T47D (cell line): ENCODE data around the gene SCN3B.
A peak's percentile ranks its signal among the peaks of the same experiment; 100 is the strongest.

ENCODE experiments used
- DNase-seq, 2 experiments: peaks; one replicate each; pipeline versions ENCODE4 v3.0.0 to v3.0.0-alpha.2; 2011 to 2012; ENCODE audit warnings: low read depth in 1 of 2, low spot score in 1 of 2
- JUND ChIP-seq: IDR thresholded peaks from 2 replicates; pipeline ENCODE4 v1.6.1; 2012; ENCODE audit warnings: low read depth
- in situ Hi-C: cut with HindIII; loops from 2 replicates; pipeline ENCODE4 v1.10.0; 2016; ENCODE audit warnings: low sequenced_read_pairs, low pct_unique_long_range_greater_than_20kb

The SCN3B gene

DNA sequence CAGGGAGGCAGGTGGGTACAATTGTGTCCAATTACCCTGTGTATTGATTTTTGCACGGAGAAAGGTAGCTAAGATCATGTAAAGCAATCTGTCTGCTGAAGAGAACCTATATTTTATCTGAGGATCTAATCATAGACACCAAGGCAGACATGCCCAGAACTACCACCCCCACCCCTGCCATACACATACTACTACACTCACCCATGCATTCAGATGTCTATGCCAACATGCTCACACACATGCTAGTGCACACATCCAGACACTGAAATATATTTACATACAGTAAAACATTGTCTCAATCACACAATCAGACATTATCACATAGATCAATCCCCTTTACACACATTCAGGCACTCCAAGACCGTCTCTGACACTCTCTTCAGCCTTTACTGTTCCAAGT, 1.8 kb downstream of the SCN3B start:
- TF ChIP-seq JUND, result no peak
- in situ Hi-C loops, result no loop called here
- DNase-seq, result no peak

DNA sequence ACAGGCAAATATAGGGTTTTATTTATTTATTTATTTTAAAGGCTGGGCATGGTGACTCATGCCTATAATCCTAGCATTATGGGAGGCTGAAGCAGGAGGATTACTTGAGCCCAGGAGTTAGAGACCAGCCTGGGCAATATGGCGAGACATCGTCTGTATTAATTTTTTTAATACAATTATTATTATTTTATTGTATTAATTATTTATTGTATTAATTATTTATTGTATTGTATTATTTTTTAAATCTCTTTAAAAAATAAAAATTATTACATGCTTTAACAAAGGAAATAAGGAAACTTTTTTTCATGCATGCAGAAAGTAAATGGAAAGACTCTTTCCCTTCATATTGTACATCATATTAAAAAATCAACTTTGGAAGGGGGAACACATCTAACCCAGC, 3.5 kb downstream of the SCN3B start:
- in situ Hi-C loops, result no loop called here
- TF ChIP-seq JUND, result no peak
- DNase-seq, result no peak

DNA sequence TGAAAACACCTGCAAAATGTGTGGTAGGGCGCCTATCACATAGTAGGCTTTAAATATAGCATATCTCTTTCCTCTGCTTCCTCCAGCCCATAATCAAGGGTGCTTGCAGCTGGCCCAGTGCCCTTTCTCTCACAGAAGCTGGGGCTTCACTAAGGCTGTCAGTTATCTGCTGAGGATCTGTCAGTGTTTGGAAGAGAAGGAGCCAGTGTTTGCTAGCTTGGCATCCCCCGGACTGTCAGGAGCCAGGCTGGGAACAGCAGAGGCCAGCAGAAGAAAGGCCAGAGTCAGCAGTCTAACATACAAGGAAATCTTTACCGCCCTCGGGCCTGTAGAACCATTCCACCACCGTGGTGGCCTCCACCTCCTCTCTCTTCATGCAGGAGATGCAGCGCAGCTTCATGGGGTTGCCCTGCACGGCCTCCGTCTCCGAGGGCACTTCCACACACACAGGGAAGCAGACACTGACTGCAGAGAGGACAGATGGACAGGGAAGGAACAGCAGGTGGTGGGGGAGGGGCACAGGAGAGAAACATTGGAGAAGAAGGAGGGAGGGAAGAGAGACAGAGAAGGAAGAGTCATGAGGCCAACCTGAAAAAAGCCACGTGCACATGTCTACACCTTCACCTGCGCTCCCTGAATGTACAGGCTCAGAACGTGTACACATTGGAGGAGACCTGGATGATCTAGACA, 9.0 kb downstream of the SCN3B start:
- in situ Hi-C loops, result no loop called here
- no peak for DNase-seq
- TF ChIP-seq JUND, result no peak

DNA sequence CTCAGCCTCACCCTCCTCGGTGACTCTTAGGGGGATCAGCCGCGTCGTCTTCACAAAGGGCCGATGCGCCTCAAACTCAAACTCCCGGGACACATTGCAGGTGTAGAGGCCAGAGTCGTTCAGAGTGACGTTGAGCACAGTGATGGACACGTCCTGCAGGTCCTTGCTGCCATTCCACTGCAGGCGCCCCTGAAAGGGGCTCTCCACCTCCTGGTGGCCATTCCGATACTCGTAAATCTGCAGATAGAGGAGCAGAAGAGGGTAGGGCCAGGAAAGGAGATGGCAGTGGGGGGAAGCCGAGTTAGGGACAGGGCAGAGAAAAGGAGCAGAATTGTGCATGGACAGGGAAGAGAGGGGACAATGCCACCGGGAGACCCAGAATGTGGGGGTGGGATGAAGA, 12.0 kb downstream of the SCN3B start:
- no peak for TF ChIP-seq JUND
- in situ Hi-C loops, result no loop called here
- DNase-seq, result no peak

DNA sequence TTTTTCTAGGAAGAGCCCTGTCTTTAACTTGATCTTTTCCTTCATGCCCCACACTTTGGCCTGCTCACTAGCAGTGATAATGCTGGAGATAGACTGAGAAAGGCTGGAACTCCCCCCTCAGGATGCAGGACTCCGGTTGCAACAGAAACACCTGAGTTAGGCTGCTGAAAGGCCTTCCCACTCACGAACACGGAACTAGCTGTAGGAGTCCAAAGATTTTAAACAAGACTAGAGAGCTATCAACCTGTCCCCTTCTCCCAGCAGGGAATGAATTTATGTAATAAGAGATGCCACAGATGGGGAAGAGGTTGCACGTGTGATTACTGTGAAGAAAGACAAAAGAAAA, 13.0 kb downstream of the SCN3B start:
- no peak for DNase-seq
- in situ Hi-C loops, result no loop called here

DNA sequence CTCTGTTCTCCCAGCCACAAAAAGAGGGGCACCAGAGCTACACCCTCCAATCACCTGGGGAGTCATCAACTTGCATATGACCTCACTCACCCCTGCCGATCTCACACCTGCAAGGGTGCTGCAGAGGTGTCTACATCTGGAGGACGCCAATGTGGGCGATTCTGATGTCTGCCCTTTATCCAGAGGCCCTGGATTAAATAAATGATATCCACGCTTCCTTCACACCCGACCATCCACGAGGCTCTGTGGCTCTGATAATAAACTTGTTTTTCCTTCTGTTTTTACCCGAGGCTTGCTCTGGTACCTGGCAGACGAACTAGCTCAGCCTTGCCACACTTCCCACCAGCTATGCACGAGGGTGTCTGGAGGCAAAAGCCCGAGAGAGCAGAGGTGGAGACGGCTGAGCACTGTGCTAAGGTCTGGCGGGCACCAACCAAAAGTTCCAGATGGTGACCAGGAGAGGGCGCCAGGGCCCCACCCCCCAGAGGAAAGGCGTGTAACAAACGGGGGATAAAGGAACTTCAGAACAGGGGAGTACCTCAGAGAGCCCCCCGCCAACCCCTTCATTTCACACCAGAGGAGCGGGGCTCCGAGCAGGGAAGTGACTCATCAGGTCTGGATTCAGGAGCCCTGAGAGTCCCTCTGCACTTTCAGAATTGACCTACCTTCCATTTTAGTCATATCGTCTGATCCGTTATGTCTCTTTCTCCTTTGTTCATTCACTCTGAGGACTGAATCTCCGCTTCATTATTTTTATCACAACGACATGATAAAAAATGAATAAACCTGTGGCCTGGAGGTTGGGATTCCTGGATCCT, 13.5 kb downstream of the SCN3B start:
- in situ Hi-C loops, result no loop called here

More for the DNA sequence above, 13.0 kb downstream of the SCN3B start:
- TF ChIP-seq JUND, result no peak

DNA sequence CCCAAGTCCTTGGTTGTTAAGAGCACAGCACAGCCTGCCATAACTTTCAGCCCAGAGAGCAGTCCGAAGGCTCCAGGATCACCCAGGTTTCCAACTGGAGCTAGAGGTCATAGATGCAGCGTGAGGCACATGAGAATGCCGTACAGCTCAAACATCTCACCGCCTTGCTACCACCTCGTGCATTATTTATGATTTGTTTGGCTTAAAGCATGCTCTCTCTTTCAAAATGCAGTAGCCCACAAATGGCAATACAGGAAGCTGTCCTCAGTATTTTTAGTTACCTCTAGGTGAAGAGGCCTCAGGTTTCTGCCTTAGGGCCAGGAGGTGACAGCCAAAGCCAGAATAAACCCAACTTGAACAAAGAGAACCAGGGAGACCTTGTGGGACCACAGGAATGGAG, 14.4 kb downstream of the SCN3B start:
- TF ChIP-seq JUND, result no peak
- no peak for DNase-seq
- in situ Hi-C loops, result no loop called here

More for the DNA sequence above, 13.5 kb downstream of the SCN3B start:
- DNase-seq, result peak in 1 of 2 experiments; percentile 61
- no peak for TF ChIP-seq JUND

DNA sequence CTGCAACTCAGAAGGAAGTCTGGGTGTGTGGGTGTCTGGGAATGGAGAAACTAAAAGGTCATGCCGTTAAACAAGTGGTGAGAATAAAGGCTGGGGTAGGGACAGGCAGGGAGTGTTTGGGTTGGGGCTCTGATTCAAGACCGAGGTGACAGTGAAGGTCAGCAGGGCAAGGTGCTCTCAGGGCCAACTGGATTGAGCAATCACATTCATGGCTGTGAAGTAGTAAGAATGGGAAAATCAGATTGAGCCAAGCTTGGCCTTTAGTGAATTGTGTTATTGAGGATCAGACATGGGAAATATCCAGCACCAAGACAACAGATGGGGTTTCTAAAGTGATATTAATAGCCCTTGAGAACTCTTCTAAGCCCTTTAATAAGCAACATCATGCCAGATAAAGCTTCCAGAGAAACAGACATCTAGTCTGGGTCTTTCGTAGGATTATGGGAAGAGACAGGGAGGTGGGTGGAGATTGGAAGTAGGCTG, 24.3 kb downstream of the SCN3B start:
- TF ChIP-seq JUND, result no peak
- in situ Hi-C loops, result no loop called here
- no peak for DNase-seq

DNA sequence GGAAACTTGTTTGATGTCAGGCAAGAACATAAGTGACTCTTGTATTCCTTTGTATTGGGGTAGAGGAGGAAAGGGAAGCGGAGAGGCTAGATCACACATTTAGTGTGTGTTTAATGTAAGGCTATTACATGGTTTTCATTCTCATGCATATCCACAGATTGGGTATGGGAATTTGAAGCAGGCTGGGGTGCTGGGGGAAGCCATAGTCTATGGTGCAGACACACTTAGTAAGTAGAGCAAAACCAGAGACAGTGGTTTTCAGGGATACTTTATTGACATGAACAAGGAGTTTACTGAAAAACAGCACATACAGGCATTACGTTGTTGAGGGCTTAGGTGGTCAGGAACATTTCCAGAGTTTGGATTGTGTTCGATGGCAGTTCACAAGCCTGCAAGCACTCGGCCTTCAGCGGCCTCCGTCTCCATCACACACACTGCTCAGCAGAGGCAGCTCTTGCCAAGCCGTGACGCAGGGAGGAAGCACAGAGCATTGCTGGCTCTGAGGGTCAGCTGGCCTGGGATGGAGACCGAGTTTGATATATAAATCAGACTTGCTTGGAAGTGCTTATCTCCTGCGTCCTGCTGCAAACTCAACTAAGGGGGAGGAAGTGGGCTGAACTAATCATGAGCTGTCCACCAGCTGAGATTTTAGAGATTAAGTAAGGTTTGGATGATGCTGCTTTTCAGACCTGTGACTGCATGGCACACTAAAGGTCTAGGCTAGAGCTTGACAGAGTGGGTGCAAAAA, 25.3 kb downstream of the SCN3B start:
- DNase-seq, result no peak
- no peak for TF ChIP-seq JUND
- in situ Hi-C loops, result no loop called here

DNA sequence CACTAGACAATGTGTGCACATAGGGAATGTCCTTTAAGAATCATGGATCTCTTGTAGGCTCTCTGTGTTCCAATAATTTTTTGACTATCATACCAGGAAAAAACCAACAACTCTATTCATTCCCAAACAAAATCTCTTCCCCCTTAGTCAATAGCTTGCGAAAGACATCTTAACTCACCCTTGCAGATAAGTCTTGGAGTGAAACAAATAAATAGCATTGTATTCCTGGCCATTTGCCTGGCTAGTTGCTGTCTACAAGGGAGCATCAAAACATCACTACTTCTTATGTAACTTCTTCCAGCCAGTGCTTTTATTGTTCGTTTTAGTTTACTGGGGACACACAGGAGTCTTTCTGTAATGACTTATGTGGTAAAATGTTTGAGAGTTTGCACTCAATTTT, 29.4 kb downstream of the SCN3B start:
- TF ChIP-seq JUND, result no peak
- in situ Hi-C loops, result no loop called here
- DNase-seq, result no peak

DNA sequence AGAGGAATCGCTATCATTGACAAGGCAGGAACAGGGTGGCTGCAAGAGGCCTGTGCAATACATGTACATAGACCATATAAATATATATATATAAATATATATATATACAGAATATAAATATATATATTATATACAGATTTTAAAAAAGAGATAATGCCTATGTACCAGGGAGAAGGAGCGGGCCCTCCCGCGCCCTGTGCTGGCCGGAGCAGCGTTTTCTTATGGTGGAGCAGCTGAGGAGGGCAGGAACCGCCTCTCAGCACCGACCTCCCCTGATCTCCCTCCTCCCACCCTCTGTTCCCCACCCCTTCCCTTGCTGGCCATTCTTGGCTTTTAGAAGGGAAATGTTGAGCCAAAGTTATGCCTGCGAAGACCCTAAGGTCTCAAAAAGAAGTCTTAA, 31.8 kb downstream of the SCN3B start:
- in situ Hi-C loops, result no loop called here
- TF ChIP-seq JUND, result no peak
- no peak for DNase-seq

DNA sequence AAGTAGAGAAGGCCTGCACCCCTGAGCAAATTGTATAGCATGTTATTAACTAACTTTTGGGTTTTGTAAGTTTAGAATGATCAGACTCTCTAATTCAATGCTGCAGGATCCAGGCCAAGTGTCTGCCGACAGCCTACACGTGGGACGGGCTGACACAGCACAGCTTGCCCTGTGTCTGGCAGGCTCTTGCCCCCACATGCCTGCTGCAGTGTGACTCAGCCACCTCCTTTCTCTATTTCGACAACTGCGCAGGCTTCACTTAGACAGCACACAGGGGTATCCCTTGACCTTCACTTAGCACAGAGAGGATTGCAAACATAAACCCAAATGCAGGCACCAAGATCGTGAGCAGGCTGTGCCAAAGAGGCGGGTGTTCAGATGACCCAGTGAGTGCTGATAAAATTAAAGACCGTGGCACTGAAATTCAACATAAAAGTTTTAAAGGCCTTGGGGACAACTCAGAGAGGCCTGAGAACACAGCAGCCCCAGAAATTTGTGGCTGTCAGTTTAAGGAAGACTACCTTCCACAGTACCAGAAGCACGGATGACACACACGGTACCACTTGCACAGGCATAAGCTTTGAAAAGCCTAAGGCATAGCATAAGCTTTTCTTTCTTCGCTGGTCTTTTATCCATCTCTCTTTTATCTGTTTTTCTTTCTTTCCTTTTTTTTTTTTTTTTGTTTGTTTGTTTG, 37.8 kb downstream of the SCN3B start:
- TF ChIP-seq JUND, result no peak
- in situ Hi-C loops, result no loop called here
- DNase-seq, result no peak
